HG02840 (cell line): ENCODE measurements around the gene SYNGR2.

ENCODE experiments used
- ATAC-seq: cut with Tn5 transposase; IDR thresholded peaks from one replicate; pipeline ENCODE4 v1.9.1; 2021; ENCODE audit warnings: mild to moderate bottlenecking, moderate library complexity, moderate number of reproducible peaks; ENCODE audit not compliant: unreplicated experiment, low FRiP score

SYNGR2 gene

GRCh38 chr17:78142119-78142861, 26.1 kb upstream of the SYNGR2 start:
- ATAC-seq = no peak

DNA sequence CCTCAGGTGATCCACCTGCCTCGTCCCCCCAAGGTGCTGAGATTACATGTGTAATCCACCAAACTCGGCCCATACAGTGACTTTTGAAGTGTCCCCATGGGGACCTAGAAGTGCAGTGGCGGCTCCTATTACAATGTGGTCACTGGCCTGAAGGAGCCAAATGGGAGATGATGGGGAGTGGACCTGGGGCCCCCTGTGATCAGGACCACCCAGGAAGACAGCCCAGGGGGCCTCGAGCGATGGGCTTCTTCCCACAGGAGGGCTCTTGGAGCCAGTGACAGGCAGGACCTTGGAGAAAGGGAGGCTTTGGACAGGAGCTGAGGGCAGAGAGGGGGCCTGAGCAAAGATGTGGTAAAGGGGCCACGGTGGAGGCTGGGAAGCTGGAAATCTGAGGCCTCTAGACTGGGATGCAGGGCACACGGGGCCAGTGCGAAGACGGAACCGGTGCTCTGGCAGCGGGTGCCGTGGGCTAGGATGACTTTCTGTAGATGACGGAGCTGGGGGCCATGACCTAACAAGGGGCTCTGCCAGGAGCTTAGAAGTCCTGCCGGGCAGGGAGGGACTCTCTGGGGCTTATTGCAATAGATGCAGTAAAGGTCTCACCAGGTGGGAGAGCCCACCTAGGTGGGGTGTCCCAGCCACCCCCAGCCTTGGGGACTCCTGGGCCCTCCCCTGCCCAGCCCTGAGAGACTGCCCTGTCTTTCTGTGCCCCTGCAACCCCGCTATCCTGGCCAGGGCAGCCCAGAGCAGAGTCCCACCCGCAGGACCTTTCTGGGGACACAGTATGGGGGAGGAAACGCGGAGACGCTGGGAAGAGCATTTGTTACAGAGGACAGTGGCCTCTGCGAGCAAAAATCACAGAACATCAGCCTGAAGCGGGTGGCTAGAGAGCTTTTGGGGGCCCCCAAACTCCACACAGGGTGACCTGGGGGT, 24.9 kb upstream of the SYNGR2 start:
- ATAC-seq = no peak

- no peak for ATAC-seq
Observed at GRCh38 chr17:78144147-78144719, 24.1 kb upstream of the SYNGR2 start.

- no peak for ATAC-seq
Observed at GRCh38 chr17:78144736-78145641, 23.4 kb upstream of the SYNGR2 start.

- ATAC-seq = no peak
Observed at GRCh38 chr17:78146471-78146869, 21.9 kb upstream of the SYNGR2 start.

DNA sequence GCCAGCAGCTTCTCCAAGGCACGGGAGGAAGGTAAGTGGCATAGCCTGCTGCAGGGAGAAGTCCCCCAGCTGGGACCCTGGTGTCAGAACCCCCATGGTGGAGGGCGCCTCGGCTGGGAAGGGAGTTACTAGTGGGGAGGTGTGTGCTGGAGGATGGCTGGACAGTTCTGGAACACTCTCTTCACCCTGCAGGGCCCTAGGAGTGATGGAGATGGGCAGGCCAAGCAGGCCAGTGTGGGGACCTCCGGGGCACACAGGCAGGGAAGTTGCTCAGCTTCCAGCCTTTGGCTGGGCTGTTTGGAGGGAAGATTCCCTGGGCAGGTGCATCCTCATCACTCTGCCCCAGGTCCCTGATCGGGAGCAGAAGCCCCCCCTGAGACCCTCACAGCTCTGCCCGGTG, 21.5 kb upstream of the SYNGR2 start:
- ATAC-seq = no peak

- ATAC-seq = no peak
Observed at GRCh38 chr17:78147315-78147998, 20.9 kb upstream of the SYNGR2 start.

- no peak for ATAC-seq
Observed at GRCh38 chr17:78148286-78149016, 19.9 kb upstream of the SYNGR2 start.

- ATAC-seq = no peak
Observed at GRCh38 chr17:78151514-78152008, 16.8 kb upstream of the SYNGR2 start.

DNA sequence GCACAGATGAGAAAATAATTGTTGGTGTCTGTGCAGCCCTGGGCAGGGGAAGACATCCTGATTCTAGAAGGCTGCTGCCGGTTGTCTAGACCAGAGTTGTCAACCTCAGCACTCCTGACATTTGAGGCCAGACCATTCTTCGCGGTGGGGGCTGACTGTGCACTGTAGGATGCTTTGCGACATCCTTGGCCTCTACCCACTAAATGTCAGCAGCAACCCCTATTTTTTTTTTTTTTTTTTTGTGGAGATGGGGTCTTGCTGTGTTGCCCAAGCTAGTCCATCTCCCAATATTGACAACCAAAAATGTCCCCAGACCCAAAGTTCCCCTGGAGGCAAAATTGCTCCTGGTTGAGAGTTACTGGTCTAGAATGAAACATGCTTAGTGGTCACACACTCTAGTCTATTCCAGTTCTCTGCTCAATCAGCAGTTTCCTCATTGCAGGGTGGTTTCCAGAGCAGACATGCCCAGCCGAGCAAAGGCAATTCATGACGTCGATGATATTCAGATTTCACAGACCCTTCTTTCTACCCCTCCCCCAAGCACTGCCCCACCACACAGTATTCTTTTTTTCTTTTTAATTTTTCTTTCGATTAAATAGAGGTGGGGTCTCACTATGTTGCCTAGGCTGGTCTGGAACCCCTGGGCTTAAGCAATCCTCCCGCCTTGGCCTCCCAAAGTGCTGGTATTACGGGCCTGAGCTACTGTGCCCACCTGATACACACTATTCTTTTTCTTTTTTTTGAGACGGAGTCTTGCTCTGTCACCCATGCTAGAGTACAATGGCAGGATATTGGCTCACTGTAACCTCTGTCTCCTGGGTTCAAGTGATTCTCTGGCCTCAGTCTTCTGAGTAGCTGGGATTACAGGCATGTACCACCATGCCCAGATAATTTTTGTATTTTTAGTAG, 13.2 kb upstream of the SYNGR2 start:
- peak; percentile 47 for ATAC-seq

DNA sequence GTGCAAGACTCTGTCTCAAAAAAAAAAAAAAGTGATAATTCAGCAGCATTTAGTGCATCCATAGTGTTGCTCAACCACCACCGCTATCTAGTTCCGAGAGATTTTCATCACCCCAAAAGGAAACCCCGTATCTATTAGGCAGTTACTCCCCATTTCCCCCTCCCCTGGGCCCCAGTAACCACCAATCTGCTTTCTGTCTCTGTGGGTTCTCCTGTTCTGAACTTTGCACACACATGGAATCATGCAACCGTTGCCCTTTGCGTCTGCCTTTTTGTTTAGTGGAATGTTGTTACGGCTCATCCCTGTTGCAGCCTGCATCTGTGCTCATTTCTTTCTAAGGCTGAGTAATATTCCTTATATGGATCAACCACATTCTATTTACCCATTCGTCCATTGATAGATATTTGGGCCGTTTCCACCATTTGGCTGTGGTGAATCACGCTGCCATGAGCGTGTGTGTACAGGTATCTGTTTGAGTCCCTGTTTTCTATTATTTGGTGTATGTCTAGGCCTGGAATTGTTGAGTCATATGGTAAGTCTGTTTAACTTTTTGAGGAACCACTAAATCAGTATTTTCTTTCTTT, 8.7 kb upstream of the SYNGR2 start:
- ATAC-seq = no peak

GRCh38 chr17:78163881-78164747, 4.3 kb upstream of the SYNGR2 start:
- no peak for ATAC-seq

DNA sequence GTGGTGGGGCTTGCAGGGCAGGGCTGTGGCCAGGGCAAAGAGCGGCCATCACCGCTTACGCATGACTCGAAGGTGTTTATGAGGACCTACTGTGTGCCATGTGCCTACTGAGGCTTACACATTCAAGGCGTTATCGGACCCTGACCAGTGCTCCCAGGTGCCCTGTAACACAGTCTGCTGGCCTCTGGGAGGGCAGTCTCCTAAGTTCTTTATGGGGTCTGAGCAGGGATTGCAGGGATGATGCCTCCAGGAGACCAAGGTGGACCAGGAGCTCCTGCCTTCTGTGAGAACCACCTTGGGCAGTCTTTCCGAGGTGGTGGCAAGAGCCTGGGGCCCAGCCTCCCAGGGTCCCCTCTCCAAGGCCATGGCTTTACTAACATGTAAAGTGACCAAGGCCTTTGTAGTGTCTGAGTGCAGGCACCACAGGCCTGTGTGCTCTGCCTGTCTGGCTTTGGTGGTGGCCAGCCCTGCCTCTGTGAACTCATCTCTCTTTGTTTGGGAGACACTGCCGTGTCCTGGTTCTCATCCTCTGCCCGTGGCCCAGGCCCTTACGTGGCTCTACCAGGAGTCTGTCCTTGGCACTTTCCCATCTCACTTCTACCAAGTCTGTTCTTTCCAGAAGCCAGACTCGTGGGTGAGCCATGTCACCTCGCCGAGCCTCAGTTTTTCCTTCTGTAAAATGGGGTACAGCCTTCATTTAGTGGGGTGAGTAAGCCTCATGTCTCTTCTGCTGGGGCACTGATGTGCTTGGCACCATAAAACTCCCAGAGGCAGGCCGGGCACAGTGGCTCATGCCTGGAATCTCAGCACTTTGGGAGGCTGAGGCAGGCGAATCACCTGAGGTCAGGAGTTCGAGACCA, 3.4 kb upstream of the SYNGR2 start:
- ATAC-seq = no peak

DNA sequence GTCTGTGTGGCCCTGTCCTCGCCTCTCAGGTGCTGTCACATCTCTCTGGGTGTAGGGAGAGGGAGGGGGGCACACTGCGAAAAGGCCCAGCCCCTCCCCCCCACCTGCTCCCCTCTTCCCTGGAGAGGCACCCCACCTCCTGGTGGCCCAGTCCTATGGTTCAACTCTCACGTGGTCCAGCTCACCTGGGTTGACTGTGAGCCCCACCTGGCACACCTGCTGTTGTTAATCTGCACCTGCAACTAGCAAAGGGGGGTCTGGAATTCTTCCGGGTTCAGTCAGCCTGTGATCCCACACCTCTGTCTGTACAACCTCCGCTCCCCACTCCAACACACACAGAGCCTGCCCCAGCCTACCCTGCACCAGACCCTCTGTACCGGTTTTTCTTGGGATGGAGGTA, 2.0 kb upstream of the SYNGR2 start:
- no peak for ATAC-seq

- ATAC-seq = peak; percentile 11
Observed at GRCh38 chr17:78168903-78169793, 767 bp downstream of the SYNGR2 start.
